ENCODE results near the gene PPAT.

The PPAT gene

GRCh38 chr4:56434599-56435139 lies 746 bp downstream of the PPAT start:
- DNase-seq (ENCODE audit: low read depth), result no peak

DNA sequence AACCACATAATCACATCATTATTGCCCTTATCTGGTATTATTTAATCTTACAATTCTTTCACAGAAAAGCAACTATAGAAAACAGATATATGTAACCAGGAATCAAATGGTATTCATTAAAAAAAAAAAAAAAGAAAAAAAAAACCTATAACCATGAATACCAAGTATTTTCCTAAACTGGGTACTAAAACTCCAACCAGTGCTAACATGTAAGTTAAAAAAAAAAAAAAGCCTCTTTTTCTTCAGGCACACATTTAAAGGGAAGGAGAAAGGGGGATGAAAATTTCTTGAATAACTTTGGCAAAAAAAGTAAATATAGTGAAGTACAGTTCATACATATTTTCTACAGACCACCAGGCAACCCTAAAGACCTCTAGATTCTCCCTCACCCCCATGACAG lies 2.1 kb downstream of the PPAT start:
- no peak for DNase-seq (ENCODE audit: low read depth)

DNA sequence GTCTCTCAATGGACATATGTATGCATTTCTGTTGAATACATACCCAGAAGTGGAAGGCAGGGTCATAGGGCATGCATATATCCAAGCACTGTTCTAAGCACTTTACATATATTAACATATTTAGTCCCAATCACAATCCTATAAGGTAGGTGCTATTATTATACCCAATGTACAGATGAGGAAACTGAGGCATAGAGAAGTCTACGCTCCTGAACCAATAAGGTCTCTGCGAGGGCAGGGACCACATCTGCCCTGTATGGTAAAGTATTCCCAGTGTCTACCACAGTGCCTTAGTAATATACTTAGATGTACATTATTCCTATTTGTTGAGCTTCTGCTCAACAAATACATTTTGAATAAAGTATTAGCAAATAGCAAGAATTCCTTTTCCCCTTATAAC lies 5.2 kb downstream of the PPAT start:
- no peak for DNase-seq (ENCODE audit: low read depth)

DNA sequence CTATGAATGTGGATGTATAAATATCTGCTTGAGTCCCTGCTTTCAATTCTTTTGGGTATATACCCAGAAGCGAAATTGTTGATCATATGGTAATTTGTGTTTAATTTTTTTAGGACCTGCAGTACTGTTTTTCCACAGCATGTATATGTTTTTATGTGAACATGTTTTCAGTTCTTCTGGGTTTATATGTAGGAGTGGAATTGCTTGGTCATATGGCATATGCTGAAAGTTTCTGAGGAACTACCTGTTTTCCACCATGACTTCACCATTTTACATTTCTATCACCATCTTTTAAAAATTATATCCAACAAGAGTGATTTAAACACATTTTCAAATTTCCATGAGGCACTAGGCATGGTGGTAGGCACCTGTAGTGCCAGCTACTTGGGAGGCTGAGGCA lies 8.2 kb downstream of the PPAT start:
- no peak for DNase-seq (ENCODE audit: low read depth)

GRCh38 chr4:56426273-56426672 lies 9.1 kb downstream of the PPAT start:
- no peak for DNase-seq (ENCODE audit: low read depth)

DNA sequence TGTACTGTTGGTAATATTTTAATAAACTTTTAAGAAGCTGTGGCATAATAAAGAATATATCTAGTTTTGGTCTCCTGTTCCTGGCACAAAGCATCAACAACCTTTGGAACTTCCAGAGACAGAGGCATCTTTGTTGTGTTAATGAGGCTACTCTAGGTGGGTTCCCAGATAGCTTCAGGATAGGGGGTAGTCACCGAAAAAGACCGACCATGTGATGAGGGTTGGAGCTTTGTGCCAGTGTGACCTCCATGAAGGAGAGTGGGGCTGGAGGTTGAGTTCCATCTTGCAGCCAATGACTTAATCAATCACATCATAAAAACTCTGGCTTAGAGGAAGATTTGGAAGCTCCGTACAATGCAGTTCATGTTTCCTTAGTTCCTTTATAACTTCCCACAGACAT lies 9.9 kb downstream of the PPAT start:
- no peak for DNase-seq (ENCODE audit: low read depth)

DNA sequence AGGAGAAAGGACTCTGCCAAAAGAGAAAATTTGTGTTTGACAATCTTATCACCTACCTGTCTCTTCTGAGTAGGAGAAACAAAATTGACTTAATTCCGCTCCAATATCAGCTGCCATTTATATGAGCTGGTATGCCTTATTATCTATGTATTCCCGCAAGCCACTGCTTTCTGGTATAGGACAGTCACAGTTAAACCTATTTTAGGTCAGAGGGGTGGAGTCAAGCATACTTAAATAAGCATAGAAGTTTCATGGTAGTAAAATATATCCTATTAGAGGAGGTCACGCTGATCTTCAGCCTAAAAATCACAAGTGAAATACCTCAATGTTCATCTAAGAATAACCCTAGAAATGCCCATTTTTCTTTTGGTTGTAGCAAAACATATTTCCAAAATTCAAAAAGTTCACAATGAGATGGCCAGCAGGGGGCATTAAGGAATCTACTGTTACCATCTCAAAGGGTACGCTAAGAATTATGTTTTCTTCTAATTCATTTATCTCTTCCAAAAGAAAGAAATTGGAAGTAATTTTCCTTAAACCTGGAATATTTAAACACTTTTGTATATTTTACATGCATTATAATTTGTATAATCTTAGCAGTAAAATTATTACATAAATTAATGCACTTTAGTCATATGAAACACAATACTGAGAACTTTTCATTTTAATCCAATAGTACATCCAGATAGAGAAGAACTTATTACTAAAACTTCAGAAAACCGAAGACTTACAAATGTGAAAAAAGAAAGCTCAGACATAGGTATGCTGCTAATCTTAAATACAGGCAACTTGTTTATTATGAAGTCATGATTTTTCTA lies 10.5 kb downstream of the PPAT start:
- no peak for DNase-seq (ENCODE audit: low read depth)

- DNase-seq (ENCODE audit: low read depth), result no peak
These were observed 11.2 kb downstream of the PPAT start for GRCh38 chr4:56424176-56424575.

DNA sequence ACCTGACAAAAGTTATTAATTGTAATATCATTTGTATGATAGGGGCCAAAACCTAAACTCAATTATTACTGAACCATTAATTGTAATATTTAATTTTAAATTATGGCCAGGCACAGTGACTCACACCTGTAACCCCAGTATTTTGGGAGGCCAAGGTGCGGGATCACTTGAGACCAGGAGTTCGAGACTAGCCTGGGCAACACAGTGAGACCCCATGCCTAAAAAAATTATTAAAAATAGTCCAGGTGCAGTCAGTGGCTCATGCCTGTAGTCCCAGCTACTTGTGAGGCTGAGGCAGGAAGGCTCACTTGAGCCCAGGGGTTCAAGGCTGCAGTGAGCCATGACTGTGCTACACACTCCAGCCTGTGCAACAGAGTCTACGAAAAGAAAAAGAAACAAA lies 18.0 kb downstream of the PPAT start:
- no peak for DNase-seq (ENCODE audit: low read depth)

- DNase-seq (ENCODE audit: low read depth), result no peak
These were observed 19.1 kb downstream of the PPAT start for GRCh38 chr4:56416349-56416748.

- DNase-seq (ENCODE audit: low read depth), result no peak
These were observed 21.2 kb downstream of the PPAT start for GRCh38 chr4:56414135-56414670.

- no peak for DNase-seq (ENCODE audit: low read depth)
These were observed 25.0 kb downstream of the PPAT start for GRCh38 chr4:56410247-56411062.

DNA sequence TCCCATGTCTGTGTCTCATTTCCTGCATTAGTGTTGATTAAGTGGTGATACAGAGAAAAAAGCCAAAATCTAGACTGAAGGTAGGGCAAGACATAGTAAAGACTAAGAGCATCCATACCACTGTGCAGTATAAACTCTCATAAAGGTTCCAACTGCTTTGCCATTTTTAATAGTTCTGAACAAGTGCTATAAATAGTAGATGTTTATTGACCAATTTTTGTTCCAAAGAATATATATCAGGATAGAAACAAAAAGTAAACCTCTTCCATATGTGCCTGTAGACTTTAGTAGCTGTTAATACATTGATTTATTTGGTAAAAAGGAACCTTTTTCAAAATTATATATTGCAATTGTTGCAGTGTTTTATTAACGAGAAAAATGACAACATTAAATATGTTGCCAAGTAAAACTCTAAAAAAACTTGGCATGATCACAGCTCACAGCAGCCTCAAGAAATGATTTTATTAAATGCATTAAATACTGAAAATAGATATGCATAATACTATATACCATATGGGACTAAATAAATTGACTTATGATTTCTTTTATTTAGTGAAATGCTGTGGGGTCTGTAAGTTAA lies 25.8 kb downstream of the PPAT start:
- no peak for DNase-seq (ENCODE audit: low read depth)

DNA sequence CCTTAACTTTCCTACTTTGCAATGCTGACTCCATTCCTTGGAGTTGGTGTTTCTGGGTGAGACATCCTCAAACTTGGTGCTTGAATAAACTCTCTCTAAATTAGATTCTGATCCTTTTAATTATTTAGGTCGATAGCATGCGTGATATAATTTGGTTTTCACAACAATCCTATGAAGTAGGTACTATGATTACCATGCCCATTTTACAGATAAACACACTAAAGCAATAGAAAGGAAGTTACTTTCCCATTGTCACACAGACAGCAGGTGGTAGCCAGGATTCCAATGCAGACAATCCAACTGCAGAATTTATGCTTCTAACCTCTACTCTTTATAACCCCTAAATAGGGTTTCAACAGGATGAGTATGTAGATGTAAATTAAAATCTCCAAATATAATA lies 26.4 kb downstream of the PPAT start:
- DNase-seq (ENCODE audit: low read depth), result no peak

GRCh38 chr4:56406151-56406550 lies 29.3 kb downstream of the PPAT start:
- no peak for DNase-seq (ENCODE audit: low read depth)

- no peak for DNase-seq (ENCODE audit: low read depth)
These were observed 30.4 kb downstream of the PPAT start for GRCh38 chr4:56405016-56405415.

DNA sequence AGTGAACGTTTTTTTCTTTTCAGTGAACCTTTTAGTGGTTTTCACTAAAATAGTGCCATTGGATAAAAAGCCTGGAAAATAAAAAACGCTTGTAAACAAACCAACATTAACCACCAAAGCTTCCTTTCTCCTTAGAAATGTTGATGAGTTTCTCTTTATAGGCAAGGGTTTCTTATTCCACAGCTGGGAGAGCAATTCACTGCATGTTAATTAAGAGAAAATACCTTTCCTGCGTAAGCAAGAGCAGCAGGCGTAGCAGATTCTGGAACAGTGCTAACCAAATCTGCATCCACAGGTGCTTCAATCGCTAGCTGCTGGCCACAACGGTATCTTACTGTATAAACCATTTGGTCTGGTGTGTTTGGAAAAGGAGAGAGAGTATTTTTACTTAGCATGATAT lies 34.9 kb downstream of the PPAT start:
- no peak for DNase-seq (ENCODE audit: low read depth)

- no peak for DNase-seq (ENCODE audit: low read depth)
These were observed 44.1 kb downstream of the PPAT start for GRCh38 chr4:56391270-56391669.

DNA sequence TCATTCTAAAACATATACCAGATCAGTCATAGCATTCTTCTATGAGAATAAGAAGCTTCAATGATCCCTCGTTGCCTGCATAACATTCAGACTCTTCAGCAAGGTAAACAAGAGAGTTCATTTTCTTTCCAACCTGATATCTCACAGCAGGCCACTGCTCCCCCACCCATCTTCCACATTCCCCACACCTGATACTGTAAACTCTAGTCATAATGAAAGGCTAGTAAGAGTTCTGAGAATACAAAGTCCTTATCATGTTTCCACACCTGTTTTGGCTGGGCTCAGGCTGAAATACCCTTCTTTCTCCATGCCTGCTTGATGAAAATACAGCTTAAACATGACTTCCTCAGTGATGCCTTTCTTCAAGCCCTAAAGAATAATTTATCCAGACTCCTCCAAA lies 45.9 kb downstream of the PPAT start:
- DNase-seq (ENCODE audit: low read depth), result no peak

- DNase-seq (ENCODE audit: low read depth), result no peak
These were observed 47.1 kb downstream of the PPAT start for GRCh38 chr4:56388306-56388705.

DNA sequence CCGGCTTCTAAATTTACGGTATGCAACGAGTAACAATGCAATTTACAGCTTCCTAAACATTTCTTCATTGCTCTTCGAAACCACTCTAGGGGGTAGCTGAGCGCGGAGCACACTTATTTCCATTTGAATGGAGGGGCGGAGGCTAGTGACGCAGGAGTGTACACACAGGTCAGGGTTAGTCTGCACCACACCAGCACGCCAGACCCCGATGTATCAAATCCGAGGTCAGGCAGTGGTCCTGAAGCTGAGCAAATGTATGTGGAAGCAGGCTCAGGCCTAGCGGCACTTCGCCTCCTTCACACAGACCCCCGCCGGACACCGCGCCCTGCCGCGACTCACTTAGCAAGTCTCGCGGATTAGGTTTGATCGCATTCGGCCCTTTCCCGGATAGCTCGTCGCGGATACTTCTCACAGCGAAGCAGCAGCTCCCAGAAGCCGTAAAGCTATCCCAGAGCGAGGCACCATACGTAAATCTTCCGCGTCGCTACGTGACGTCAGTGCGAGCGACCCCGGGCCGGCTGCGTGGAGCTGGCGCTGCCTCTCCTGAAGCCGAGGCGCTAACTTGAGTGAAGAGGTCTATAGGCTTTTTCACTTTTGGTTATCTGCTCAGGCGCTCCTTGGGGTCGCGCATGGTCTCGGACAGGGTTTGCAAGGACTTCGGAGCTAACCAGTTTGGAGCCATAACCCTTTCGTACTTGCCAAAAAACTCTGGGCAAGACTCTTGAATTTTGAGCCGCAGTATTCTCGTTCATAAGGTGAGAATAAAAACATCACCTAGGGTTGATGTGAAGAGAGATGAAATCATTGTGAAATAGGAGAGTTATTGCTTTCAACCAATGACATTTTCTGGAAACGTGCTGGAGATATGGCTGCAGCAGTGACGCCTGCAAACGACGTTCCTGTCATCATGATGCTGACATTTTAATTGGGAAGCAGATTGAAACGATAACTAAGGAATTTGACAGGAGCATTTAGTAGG lies 48.1 kb downstream of the PPAT start, which contains the start of gene AASDH:
Gene AASDH (minus strand): TSS at position 469 of the 979 bp plus-strand sequence. CDS start 3,192 bp downstream, outside the sequence.
- DNase-seq (ENCODE audit: low read depth), result peak; percentile 91

Measured in stimulated activated CD4-positive, alpha-beta T cell treated with anti-CD3 and anti-CD28 coated beads, Interleukin-2, amount 100 ng/mL, for 4 hours (primary cell).